Testis (tissue), 3 donors: ENCODE measurements around the gene ACO1. TPM values are rescaled to one million over a fixed set of nuclear protein-coding genes. Genes with fewer than 3 reads are reported as not detected.

Experiments
- DNase-seq: peaks from one replicate; pipeline ENCODE4 v3.0.0-alpha.2; 2019
- H3K27ac ChIP-seq, 2 donors: fragments of 200-600 bp; sonication (generic); one replicate each; pipeline ENCODE4 v1.5.1; 2019
- H3K27me3 ChIP-seq: fragments of 200-600 bp; sonication (generic); one replicate; pipeline ENCODE4 v1.5.1; 2019
- H3K36me3 ChIP-seq: fragments of 200-600 bp; sonication (generic); one replicate; pipeline ENCODE4 v1.5.1; 2017; ENCODE audit warnings: low read depth; ENCODE audit errors: missing control alignments
- H3K4me1 ChIP-seq: fragments of 200-600 bp; sonication (generic); one replicate; pipeline ENCODE4 v1.5.1; 2019
- H3K4me3 ChIP-seq, 2 donors: fragments of 200-600 bp; sonication (generic); one replicate each; pipeline ENCODE4 v1.5.1; 2017 to 2019
- H3K9me3 ChIP-seq: fragments of 200-600 bp; sonication (generic); one replicate; pipeline ENCODE4 v1.5.1; 2017
- CTCF ChIP-seq, 3 experiments: fragments of 450-650 bp in 2 of 3; fragments of 200-600 bp in 1 of 3; sonication (generic) in 1 of 3; IDR thresholded peaks; one replicate each; pipeline ENCODE4 v1.5.1; 2016 to 2019; ENCODE audit warnings: antibody characterized with exemption in 3 of 3, mild to moderate bottlenecking in 2 of 3, moderate library complexity in 1 of 3
- POLR2A ChIP-seq: fragments of 450-650 bp; IDR thresholded peaks from one replicate; pipeline ENCODE4 v1.6.1; 2017; ENCODE audit warnings: antibody characterized with exemption, mild to moderate bottlenecking, moderate library complexity
- WGBS, 2 donors: methylation state at CpG; one replicate each; pipeline ENCODE4 v1.1.5; 2018; 5-methylcytosine and 5-hydroxymethylcytosine counted together
- intact Hi-C: fragments of 100-400 bp; cut with DNase I; formaldehyde crosslinking; loops from one replicate; pipeline ENCODE4 v1.15.1; 2023; ENCODE audit warnings: low total_unique reads
- polyA plus RNA-seq: library from polyadenylated mRNA; stranded (reverse); fragments of 350-450 nt; fragmentation: Illumina TruSeq; extraction: RNeasy Lipid Tissue Mini Kit (QIAGEN cat#74804); gene quantifications from one replicate; pipeline ENCODE4 v1.2.3, GENCODE V29; 2014; ENCODE audit warnings: low read depth, low replicate concordance; ENCODE audit not compliant: insufficient read depth
- total RNA-seq, 2 donors: library from RNA; depleted of rRNA; stranded (reverse); fragments of >200 nt; gene quantifications; one replicate each; pipeline ENCODE4 v1.2.3, GENCODE V29; 2016

ACO1 gene
- total and polyA plus RNA-seq, 3 donors from 2014 or later = 44.4 to 67.6 (median 52.0) TPM

- intact Hi-C loops = no loop called here
- WGBS, 2 donors = 75 to 79% methylated on average over 6 of the region's 6 CpGs
- TF ChIP-seq POLR2A = no peak
- no peak for TF ChIP-seq CTCF (IDR thresholded peaks at IDR 0.05)
- Histone ChIP-seq H3K27ac (no peak overlapping the region), H3K9me3 (no peaks in the 10 kb centered on the region), H3K4me1 (no peaks in the 10 kb centered on the region), H3K4me3 (no peak overlapping the region), H3K36me3 (no peaks in the 10 kb centered on the region), H3K27me3 (no peaks in the 10 kb centered on the region)
- no peak for DNase-seq
Observed at GRCh38 chr9:32344551-32345182, 39.8 kb upstream of the ACO1 start.

GRCh38 chr9:32345243-32345642 lies 39.2 kb upstream of the ACO1 start:
- TF ChIP-seq POLR2A (no peak), CTCF (IDR thresholded peaks at IDR 0.05) (no peak)
- intact Hi-C loops = no loop called here
- Histone ChIP-seq H3K27ac (no peak overlapping the region), H3K4me3 (no peak overlapping the region), H3K36me3 (no peaks in the 10 kb centered on the region), H3K4me1 (no peaks in the 10 kb centered on the region), H3K27me3 (no peaks in the 10 kb centered on the region), H3K9me3 (no peaks in the 10 kb centered on the region)
- no peak for DNase-seq
- WGBS, 2 donors = 78 to 79% methylated on average over 5 of the region's 5 CpGs

DNA sequence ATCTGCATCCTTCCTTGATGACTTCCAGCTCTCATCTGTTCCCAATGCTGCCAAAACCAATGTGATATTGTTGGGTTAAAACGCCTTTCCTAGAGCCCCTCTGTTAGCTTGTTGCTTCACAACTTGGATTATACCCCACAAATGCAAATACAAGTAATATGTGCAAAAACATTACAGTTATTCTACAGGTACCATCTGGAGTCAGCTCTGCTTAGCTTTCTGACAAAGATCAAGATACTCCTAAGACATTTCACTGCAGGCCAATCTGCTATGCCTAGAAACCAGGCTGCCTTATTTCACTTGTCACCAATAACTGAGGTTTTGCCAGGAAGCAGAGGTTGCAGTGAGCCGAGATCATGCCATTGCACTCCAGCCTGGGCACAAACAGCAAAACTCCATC lies 36.9 kb upstream of the ACO1 start:
- Histone ChIP-seq H3K27ac (no peak overlapping the region), H3K4me1 (no peaks in the 10 kb centered on the region), H3K27me3 (no peaks in the 10 kb centered on the region), H3K36me3 (no peaks in the 10 kb centered on the region), H3K4me3 (no peak overlapping the region), H3K9me3 (no peaks in the 10 kb centered on the region)
- intact Hi-C loops = no loop called here
- WGBS, 2 donors = 80 to 88% methylated on average over 2 of the region's 2 CpGs
- TF ChIP-seq CTCF (IDR thresholded peaks at IDR 0.05) (no peak), POLR2A (no peak)
- DNase-seq = no peak

GRCh38 chr9:32348106-32348695 lies 36.2 kb upstream of the ACO1 start:
- no peak for DNase-seq
- no peaks in the 10 kb centered on the region for H3K4me1 ChIP-seq
- no peaks in the 10 kb centered on the region for H3K36me3 ChIP-seq
- no peak overlapping the region for H3K27ac ChIP-seq
- no peak for TF ChIP-seq CTCF (IDR thresholded peaks at IDR 0.05)
- TF ChIP-seq POLR2A = no peak
- intact Hi-C loops = no loop called here
- no peaks in the 10 kb centered on the region for H3K9me3 ChIP-seq
- WGBS, 2 donors = 80 to 85% methylated on average over 7 of the region's 7 CpGs
- H3K4me3 ChIP-seq = no peak overlapping the region
- no peaks in the 10 kb centered on the region for H3K27me3 ChIP-seq

DNA sequence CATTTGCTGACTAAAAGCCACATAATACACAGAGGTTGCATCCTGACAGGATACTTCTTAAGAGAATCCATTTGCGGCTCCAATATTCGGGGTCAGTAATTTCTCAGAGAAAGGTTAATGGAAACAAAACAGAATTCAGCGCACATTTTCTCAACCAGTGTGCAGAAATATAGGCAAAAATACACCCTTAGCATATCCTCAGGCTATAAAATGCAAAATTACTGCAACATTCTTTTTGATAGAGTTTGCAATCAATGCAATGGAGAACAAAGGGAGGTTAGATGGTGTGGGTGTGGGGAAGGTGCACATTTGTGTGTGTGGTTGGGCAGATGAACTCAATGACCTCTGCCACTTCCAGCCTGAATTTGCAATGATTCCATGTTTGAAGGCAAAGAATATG lies 35.4 kb upstream of the ACO1 start:
- Histone ChIP-seq H3K27ac (no peak overlapping the region), H3K4me3 (no peak overlapping the region), H3K27me3 (no peaks in the 10 kb centered on the region), H3K36me3 (no peaks in the 10 kb centered on the region), H3K9me3 (no peaks in the 10 kb centered on the region), H3K4me1 (no peaks in the 10 kb centered on the region)
- no peak for DNase-seq
- intact Hi-C loops = no loop called here
- WGBS, 2 donors = 91 to 93% methylated on average over 3 of the region's 3 CpGs
- TF ChIP-seq POLR2A (no peak), CTCF (IDR thresholded peaks at IDR 0.05) (no peak)
